ENCODE results near the gene RNASE2.
"Not testable (repeated sequence)": the region's sequence is repeated elsewhere in the genome, so short reads cannot be mapped to it uniquely, and the experiment has no call there.

The RNASE2 gene

DNA sequence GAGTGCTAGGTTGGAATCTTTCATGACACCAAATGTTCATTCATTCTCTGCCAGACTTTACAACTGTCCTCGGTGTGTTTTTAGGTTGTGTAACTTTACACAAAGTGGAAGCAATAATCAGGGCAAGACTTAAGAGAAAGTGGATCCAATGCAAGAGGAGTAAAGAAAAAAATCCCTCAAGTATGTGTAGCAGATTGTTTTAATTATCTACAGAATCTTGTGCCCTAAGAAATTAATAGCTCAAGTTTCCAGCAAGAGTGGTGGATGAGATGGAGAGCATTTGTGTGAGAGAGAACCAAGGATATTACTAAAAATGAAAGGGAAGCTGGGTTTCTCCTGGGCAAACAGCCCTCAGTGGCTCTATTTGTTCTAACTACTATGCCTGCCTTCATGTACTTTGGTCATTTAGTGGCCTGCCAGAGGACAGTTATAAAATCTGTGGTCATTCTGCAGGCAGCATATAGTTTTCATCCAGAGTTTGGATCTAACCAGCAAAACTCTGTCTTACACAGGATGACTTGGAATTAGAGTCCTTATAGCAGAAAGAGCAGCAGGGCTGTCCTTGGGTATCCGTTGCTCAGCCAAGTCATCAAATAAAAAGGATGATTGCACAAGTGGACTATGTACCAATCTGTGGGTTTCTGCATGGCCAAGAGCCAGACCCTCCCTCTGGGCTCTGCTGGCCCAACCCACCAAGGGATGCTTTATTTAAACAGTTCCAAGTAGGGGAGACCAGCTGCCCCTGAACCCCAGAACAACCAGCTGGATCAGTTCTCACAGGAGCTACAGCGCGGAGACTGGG is at the start of gene RNASE2:
Gene RNASE2, plus strand, starts transcription at position 752 of the 802 bp plus-strand sequence. CDS start 285 bp downstream, outside the sequence.
- DNase-seq: not testable (repeated sequence)

DNA sequence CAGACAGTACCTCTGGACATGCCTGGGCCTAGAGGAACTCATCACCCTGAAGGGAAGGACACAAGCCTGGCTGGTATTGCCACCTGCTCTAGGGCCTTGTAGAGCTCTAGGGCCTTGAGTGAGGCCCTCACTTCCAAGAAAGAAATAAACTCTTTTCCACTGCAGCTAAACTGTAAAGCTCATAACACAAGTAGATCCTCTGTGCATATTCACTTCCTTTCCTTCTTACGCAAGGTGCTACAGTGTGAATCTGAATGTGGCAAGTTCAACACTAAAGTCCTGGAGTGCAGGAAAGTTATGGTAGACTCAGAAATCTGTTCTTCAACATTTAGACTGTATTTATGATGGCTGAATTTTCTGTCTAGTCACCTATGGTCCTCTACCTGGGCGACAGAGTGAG is 49.6 kb upstream of the RNASE2 start:
- no peak for DNase-seq

DNA sequence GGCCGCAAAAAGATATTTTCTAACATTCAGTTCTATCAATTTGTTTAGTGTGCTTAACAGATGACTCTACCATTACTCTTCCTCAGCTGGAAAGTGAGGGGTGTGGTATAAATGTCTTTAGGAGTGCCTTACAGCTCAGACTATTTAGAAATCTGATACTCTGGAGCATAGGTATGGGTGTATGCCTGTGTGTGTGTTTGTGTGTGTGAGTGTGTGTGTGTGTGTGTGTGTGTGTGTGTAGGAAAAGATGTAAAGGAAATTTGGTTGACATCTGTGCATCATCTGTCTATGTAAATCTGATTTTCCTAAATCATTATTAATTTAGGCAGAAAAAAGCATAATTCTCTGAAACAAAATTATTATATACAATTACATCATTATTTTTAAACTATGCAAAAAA is 48.1 kb upstream of the RNASE2 start:
- no peak for DNase-seq

DNA sequence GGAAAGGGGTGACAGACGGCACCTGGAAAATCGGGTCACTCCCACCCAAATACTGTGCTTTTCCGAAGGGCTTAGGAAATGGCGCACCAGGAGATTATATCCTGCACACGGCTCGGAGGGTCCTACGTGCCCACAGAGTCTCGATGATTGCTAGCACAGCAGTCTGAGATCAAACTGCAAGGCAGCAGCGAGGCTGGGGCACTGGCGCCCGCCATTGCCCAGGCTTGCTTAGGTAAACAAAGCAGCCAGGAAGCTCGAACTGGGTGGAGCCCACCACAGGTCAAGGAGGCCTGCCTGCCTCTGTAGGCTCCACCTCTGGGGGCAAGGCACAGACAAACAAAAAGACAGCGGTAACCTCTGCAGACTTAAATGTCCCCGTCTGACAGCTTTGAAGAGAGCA is 44.5 kb upstream of the RNASE2 start:
- DNase-seq: not testable (repeated sequence)

DNA sequence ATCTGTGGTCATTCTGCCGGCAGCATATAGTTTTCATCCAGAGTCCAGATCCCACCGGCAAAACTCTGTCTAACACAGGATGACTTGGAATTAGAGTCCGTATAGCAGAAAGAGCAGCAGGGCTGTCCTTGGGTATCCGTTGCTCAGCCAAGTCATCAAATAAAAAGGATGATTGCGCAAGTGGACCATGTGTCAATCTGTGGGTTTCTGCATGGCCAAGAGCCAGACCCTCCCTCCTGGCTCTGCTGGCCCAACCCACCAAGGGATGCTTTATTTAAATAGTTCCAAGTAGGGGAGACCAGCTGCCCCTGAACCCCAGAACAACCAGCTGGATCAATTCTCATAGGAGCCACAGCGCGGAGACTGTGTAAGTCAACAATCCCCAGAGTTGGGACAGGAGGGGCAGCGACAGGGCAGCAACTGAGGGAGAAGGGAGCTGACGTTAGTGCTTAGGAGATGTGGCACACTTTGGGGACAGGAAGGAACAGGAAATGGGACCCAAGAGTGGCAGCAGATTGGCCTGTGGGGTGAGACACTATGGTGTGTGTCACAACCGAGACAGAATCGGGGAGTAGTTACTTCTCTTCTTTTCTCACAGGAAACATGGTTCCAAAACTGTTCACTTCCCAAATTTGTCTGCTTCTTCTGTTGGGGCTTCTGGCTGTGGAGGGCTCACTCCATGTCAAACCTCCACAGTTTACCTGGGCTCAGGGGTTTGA is 36.1 kb upstream of the RNASE2 start:
- not testable (repeated sequence) for DNase-seq

DNA sequence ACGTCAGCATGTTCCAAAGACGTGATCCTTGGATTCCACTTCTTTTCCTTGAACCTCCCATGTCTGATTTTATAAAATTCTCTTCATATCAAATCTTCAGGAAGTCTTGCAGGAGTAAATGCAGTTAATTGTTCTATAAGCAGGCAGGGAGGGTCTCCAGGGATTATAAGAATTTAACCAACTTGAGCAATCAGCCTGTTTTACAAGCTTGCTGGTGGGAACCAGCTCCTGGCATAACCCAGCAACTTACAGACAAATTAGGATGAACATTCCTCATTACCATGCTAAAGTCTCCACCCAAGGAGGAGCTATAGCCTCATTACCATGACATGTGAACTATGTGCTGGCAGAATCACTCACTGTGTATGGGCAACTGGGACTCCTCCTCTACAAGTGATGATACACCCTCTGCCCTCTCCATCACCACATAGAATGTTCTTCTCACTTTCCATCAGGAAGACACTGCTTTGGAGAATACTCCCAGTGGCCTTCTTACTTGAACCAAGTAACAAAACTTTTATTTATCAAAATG is 31.5 kb upstream of the RNASE2 start:
- DNase-seq: not testable (repeated sequence)

DNA sequence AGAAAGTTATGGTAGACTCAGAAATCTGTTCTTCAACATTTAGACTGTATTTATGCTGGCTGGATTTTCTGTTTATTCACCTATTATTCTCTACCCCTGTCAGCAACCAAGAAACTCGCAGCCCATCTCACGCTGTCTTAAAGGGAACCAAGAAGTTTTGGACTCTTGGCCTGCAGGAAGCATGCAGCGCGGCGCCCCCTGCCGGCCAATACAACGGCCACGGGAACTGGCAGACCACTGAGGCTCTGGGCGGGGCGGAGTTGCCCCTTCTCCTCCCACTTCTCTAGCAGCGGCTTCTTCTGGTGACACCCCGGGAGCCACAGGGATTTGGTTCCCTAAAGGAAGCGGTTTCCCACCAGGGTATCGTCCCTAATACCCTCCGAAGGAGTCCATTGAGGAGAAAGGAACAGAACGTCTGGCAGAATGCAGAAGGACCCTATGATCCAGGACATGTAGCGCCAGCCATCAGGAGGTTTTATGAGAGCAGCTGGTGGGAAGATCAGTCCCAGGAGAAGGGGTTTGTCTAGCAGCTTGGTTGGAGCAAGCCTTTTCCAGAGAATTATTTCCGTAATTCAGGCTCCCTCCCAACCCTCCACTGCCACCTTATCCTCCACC is 21.0 kb upstream of the RNASE2 start:
- DNase-seq: peak; percentile 83

DNA sequence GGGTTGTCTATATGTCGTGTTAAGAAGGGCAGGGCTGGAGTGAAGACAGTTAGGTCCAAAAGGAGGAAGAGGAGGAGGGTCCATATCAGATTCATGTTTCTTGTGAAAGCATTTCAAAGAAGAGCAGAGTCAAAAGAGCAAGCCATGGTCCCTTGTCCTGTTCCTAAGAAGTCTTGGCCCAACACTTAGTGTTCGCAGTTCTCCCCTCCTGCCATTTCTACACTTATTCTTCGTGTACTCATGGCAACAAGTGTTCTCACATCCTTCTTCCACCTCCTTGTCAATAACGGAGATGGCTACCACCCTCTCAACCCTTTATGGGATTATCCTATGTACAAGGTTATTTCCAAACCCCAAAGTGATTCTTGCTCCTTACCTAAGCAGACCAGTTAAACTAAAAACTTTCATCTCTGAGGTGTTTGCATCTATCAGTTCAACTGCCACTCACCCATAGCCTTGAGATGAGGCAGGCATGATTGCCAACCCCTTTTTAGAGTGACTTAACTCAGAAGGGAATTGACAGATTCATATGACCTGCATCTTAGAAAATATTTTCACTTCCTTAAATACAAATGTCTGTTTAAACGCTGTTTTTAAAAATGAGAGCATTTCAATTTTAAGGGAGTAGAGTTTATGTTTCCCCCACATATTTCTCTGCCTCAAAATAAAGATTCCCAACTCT is 19.8 kb upstream of the RNASE2 start:
- DNase-seq: no peak

DNA sequence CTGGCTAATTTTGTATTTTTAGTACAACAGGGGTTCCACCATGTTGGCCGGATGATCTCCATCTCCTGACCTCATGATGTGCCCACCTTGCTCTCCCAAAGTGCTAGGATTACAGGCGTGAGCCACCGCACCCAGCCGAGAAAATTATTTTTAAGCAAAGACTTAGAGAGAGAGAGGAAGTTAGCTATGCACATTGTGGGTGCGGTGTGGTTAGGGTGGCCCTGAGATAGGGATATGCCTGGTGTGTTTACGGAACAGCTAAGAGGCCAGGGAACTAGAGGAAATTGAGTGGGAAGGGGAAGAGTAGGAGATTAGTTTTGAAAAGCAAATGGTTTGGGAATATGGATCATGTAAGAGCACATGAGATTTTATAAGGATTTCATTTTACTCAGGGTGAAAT is 10.1 kb upstream of the RNASE2 start:
- not testable (repeated sequence) for DNase-seq

DNA sequence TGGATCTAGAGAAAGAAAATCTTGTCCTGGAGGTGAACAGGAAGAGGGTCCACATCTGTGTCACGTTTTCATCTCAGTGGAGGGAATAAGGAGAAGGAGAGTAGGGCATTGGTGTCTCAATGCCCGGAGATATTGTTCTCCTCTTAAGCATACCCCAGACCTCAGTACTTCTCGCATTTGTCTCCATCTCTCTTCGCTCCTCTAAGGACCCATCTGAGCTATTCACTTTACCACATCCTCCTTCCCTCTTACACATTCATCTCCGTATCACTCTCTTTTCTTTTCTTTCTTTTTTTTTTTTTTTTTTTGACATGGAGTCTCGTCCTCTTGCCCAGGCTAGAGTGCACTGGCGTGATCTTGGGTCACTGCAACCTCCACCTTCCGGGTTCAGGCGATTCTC is 8.6 kb upstream of the RNASE2 start:
- DNase-seq: not testable (repeated sequence)

DNA sequence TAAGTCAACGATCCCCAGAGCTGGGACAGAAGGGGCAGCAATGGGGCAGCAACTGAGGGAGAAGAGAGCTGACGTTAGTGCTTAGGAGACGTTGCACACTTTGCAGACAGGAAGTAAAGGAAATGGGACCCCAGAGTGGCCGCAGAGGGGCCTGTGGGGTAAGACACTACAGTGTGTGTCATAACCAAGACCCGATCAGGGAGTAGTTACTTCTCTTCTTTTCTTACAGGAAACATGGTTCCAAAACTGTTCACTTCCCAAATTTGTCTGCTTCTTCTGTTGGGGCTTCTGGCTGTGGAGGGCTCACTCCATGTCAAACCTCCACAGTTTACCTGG is 219 bp downstream of the RNASE2 start:
- DNase-seq: not testable (repeated sequence)

DNA sequence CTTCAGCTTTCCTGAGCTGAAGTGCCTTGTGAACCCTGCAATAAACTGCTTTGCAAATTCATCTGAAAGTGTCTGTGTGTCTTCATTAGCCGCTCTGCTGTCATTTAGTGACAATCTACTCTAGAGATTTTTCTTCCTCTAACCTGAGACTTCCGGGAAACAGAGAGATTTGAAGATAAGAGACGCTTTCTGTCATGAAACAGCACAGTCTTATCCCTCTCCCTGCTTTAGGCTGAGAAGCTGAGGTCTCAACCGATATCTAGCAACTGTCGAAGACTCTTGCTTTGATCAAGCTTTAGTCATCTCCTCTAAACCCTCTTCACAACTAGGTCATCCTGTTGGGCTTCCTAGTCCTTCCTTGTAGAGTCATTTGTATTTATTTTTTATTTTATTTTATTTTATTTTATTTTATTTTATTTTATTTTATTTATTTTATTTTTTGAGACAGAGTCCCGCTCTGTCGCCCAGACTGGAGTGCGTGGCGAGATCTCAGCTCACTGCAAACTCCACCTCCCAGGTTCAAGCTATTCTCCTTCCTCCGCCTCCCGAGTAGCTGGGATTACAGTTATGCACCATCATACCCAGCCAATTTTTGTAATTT is 1.2 kb downstream of the RNASE2 start:
- no peak for DNase-seq

DNA sequence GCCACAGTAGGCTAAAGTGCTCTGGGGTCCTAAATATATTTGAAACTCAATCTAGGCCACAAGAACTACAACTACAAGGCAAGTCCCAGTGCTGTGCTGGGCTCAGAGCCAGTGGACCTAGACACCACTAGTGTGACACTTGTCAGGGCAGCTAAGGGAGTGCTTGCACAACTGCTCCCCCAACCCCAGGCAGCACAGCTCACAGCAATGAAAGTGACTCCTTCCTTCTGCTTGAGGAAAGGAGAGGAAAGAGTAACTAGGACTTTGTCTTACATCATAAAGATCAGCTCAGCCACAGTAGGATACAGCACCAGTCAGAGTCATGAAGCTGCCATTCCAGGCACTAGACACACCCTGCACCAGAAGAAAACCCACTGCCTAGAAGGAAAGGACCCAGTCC is 3.7 kb downstream of the RNASE2 start:
- DNase-seq: not testable (repeated sequence)

DNA sequence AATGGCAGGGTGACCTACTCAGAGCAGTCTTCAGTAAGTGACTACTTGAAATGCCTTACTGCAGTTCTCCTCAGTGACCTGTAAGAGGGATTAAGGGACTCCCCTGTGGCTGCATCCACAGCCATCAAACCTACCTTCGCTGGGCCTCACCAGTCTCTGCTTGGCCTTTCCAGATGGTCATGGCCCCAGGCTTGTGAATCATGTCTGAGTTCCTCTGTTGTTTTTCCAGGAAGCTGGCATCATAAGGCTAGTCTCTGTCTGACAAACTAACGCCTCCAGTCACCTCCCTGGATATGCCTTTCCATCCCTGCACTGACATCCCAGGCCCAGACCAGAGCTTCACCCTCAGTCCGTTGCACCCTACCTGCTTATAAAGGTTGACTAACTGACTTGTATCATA is 14.0 kb downstream of the RNASE2 start:
- DNase-seq: no peak

DNA sequence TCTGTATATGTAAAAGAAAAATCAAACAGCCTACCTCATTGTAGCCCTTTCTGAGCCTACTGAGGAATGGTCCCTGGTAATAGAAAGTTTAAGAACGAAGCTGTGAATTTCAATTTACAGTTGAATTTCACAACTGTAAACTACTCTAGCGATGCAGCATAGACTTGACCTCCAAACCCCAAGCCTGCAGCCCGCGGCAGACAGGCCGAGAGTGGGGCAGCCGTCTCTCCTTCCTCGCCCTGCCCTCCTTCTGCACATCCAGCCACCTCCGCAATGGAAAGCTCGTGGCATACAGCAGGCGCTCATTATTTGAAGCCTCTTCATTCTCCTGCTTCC is 15.3 kb downstream of the RNASE2 start:
- no peak for DNase-seq

DNA sequence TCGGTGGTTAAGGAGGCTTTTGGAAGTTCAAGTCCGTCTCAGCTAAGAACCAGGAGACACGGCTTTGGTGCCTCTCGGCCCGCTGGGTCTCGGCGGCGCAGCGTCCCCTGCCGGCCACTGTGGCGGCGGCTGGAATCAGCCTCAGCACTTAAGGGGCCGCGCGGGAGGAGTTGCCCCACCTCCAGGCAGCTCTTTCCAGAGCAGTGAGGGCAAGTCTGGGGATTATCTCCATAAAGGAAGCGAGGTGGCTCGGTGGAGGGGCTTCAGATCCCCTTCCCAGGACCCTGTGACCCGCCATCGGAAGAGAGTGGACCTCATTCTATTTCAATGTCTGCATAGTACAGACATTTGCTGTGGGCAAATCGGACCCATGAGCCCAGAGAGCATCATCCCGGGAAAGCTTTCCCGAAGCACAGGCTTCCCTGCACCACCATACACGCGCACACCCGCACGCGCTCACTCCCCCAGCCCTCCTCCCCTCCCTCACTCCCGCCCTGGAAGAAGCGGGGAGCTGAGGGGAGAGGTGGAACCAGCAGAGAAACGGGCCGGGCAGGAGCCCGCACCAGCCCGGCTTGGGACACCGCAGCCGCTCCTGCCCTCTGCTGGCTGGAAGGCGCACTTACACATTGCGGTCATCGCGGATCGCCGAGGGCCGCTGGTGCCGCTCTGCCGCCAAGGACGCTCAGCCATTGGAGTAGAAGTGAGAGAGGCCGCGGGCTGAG is 15.9 kb downstream of the RNASE2 start:
- DNase-seq: peak; percentile 93

DNA sequence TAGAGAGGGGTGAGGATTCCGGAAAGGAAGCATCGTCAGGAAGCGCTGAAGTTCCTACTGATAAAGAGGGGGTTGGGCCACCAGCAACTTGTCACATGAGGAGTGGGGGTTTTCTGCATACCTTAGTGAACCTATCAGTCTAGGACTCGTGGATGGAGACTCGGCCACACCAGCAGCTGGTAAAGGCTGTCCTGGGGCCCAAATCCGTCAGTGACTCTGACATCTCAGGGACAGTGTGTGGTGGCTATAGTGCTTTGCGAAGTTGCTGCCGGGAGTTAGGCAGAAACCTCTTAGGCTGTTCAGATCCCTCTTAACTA is 16.4 kb downstream of the RNASE2 start:
- no peak for DNase-seq

DNA sequence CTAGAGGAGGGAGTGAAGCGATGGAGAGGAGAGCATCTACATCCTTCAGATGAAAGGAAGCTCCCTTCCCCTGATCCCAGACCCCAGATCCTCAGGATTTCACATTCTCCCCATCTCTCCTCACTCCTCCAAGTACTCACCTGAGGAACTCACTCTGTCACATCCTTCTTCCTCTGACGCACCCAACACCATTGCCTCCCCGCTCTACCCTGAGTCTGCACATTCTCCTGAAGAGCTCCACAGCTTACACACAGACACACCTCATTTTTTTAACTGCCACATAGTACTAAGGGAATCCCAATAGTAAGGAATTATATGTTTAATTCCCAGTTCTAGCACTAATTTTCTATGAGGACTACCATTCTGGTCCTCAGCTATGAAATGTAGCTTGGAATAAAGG is 18.2 kb downstream of the RNASE2 start:
- DNase-seq: no peak

DNA sequence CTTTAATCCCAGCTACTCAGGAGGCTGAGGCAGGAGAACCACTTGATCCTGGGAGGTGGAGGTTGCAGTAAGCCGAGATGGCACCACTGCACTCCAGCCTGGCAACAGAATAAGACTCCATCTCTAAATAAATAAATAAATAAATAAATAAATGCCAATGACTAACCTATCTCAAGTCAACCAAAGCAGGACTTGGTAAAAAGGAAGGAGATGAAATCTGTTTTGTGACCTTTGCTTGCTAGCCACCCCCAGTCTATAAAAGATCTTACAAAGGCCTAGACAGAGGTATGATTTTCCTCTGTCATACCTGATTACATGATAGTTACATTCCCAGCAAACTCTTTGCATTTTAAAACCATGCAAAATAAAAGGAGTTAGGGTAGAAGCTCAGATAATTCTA is 21.0 kb downstream of the RNASE2 start:
- DNase-seq: no peak

DNA sequence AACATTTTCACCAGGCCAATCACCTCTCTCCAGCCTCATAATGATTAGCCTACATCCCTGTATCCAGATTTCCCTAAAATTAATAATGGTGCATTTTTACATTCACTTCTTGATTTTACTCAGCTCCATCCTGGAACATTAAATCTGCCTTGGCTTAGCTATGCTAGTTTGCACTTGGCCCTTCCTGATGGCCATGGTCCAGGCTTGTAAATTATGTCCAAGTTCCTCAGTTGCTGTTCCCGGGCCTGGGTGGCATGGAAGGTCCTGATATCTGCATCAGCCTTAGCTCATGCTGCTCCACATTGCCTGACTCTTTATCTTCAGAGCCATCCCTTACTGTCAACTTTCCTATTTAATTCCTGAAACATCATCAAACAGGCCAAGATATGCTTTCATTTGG is 23.4 kb downstream of the RNASE2 start:
- DNase-seq: no peak

DNA sequence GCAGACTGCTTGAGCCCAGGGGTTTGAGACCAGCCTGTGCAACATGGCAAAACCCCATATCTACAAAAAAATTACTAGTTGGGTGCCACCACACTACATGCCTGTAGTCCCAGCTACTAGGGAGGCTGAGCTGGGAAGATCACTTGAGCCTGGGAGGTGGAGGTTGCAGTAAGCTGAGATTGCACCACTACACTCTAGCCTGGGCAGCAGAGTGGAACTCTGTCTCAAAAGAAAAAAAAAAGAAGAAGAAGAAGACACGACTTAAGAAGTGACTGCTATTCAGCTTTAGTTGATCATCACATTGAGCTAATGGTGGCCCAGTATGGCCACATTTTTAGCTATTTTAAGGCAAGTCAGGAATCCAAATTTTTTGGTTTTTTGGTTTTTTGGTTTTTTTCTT is 25.6 kb downstream of the RNASE2 start:
- no peak for DNase-seq

DNA sequence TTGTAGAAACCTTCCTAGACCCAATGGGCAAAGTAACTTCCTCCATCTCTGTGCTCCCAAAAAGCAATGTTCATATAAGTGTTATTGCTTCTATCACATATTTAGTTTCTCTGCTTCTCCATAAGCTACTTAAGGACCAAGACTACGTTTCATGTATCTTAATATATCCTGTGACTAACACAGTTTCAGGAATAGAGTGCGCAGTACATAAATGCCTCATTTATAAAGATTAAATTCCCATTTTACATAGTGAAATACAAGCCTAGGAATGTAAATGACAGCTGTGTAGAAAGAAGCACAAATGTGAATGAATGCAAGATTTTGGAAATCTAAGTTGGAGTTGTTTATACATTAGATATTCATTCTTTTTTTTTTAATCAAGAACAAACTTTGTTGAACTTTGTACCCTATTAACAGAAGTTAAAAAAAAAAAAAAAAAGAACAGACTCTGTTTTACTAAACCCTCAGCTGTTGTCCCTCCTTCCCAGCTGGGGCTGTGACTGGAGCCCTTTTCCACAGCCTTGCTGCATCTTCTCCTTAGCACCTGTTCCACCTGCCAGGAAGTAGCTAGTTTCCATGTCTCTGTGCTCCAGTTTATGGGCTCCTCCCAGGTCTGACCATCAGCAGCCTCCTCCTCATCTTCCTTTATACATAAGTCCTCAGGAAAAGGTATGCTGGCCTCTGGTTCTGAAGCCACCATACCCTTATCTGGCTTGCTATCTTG is 27.5 kb downstream of the RNASE2 start:
- DNase-seq: no peak

Data from activated CD8-positive, alpha-beta memory T cell treated with anti-CD3 and anti-CD28 coated beads, Interleukin-2, amount 50 U/mL, for 48 hours (primary cell).